ENCODE results near the gene S100P.

The S100P gene

GRCh38 chr4:6727081-6727942, 33.6 kb downstream of the S100P start:
- no peak for DNase-seq

DNA sequence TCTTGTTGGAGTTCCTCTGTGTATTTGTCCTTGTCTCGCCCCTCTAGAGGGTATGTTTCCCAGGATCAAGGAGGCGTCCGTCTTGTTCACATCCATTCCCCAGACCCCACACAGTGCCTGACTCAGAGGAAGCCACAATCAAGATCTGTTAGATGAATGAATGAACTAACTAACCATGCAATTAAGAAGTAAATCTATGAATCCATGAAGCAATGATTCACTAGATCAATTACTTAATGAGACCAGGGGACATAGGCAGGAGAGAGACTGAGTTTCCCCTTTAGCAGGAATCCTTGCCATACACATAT, 34.2 kb downstream of the S100P start:
- DNase-seq = no peak

- DNase-seq = no peak
Observed at GRCh38 chr4:6728320-6729029, 34.8 kb downstream of the S100P start.

DNA sequence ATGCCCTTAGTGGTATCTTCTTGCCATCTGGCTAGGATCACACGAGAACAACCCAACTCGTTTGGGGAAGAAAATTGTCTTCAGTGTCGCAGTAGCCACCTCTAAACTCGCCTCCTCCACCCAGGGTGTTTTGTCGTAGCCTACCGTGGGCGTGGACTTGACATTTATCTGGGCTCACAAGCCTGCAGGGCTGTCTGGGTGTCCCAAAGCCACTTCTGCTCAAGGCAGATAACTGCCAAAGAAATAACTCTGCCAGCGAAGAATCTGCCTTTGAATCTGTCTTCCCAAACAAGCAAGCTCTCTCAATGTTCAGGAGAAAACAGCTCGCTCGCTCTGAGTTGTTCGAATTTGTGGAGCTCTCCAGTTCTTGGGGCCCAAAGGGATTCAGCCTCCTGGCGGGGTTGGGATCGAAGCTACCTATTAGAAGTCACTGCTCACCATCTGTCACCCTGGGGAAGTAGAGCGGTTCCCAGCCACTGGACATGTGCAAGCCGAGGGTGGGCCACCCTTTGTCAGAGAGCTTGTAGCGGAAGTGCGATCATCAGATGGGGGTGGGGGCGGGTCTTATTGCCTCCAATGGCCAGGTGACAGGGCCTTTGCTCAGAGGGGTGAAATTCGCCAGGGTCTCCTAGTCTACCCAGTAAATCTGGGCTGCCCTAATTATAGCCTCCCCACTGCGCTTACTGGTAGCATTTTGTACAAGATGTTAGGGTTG, 37.1 kb downstream of the S100P start:
- peak; percentile 90 for DNase-seq

- no peak for DNase-seq
Observed at GRCh38 chr4:6731318-6731675, 37.6 kb downstream of the S100P start.

DNA sequence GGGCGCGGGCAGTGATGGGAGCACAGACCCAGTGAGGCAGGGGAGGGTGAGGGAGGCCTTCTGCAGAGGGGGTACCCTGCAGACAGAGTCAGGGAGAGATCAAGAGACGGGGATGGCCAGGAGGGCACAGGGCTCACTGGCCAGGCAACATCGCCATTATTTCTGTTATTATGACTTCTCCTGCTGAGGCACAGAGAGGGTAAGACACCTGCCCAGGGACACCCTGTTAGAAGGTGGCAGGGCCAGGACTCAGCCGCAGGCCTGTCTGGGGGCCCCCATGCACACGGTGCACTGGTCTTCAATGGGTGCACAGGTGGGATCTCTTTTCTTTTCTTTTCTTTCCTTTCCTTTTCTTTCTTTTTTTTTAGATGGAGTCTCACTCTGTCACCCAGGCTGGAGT, 38.1 kb downstream of the S100P start:
- DNase-seq = no peak

GRCh38 chr4:6732441-6733357, 39.0 kb downstream of the S100P start:
- no peak for DNase-seq

DNA sequence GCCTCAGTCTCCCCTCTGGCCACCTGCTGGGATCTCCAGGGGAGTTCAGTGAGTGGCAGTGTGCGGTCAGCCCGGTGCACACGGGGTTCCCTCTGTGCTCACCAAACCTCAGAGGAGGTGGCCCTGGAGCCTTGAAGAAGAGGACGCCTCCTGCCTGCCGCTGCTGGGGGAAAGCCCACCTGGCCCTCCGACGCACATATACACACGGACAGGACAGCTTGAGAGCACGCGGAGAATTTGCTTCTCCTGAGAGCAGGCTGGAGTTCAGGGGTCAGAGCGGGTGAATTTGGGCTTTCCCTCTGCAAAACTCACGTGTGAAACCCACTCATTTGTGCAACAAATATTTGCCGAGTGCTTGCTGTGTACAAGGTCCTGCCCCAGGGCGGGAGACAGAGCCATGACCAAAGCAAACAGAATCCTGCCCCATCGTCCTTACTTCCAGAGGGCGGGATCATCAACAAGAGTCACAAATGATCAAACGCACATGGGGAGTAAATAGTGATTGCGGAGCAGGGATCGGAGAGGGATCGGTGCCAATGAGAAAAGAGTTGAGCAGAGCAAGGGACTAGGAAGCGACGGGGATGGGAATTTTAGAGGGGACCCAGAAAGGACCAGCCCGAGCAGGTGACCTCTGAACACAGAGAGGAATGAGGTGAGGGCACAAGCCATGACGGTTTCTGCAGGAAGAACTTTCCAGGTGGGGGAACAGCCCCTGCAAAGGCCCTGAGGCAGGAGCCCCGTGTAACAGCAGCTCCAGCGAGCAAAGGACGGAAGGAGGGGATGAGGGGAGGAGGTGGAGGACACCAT, 39.9 kb downstream of the S100P start:
- DNase-seq = no peak

- DNase-seq = no peak
Observed at GRCh38 chr4:6734165-6734786, 40.6 kb downstream of the S100P start.

DNA sequence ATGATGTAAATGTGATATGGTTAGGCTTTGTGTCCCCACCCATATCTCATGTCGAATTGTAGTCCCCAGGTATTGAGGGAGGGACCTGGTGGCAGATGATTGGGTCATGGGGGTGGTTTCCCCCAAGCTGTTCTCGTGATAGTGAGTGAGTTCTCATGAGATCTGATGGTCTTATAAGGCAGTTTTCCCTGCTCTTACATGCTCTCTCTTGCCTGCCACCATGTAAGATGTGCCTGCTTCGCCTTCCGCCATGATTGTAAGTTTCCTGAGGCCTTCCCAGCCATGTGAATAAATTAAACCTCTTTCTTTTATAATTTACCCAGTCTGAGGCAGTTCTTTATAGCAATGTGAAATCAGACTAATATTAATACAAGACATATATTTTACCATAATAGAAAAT, 46.2 kb downstream of the S100P start:
- DNase-seq = no peak

GRCh38 chr4:6740347-6740746, 46.7 kb downstream of the S100P start:
- no peak for DNase-seq

DNA sequence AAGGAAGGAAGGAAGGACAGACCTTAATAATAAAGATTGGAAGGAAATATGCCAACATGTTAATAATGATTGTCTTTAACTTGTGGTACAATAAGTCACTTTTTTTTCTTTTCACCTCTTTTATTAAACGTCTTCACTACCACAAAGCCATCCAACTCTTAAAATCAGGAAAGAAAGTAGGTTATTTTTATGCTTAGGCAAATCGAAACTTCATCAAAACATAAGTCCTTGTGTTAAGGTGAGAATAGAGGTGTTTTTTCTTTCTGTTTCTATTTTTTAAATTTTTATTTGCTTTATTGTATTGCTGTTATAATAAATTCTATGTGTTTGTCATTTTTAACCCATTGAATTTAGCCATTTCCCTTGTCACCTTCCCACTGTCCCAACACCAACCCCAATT, 48.8 kb downstream of the S100P start:
- no peak for DNase-seq

GRCh38 chr4:6742989-6743388, 49.3 kb downstream of the S100P start:
- no peak for DNase-seq
